Panc1 (cell line): Measurements from ENCODE around the gene ITGB1.

Source experiments
- CTCF ChIP-seq: fragments of 450-650 bp; IDR thresholded peaks from 2 replicates; pipeline ENCODE4 v1.5.1; 2017; ENCODE audit warnings: mild to moderate bottlenecking
- POLR2AphosphoS5 ChIP-seq: IDR thresholded peaks from 2 replicates; pipeline ENCODE4 v1.6.1; 2012; ENCODE audit warnings: mild to moderate bottlenecking, low read depth, low read length, moderate library complexity
- REST ChIP-seq, 2 experiments: IDR thresholded peaks; 2 replicates each; pipeline ENCODE4 v1.6.1; 2011 to 2012; ENCODE audit warnings: low read depth in 2 of 2, control low read depth in 1 of 2, low read length in 1 of 2, mild to moderate bottlenecking in 1 of 2, moderate library complexity in 1 of 2; ENCODE audit not compliant: insufficient read depth in 1 of 2
- TCF7L2 ChIP-seq: IDR thresholded peaks from 2 replicates; pipeline ENCODE4 v1.6.1; 2011; ENCODE audit warnings: mild to moderate bottlenecking, low read depth, low read length, inconsistent platforms

- TF ChIP-seq CTCF, result peak; percentile 35; the same call in 1 of the 2 replicates
- TF ChIP-seq REST (IDR thresholded peaks at IDR 0.05; ENCODE audit: insufficient read depth in 1 of 2, low read depth in 2 of 2, low read length in 1 of 2), result no peak
- 0 out of 2 replicates have a peak, but pooled peaks have one; percentile 31 for TF ChIP-seq POLR2AphosphoS5
- TF ChIP-seq TCF7L2, result no peak
Measured at GRCh38 chr10:32954080-32954479, 4.0 kb downstream of the ITGB1 start.
